ENCODE measurements around the gene RNF6. TPM values are rescaled to one million over a fixed set of nuclear protein-coding genes. Genes with fewer than 3 reads are reported as not detected.

The RNF6 gene
- total and polyA plus RNA-seq, 10 of the 15 experiments (the other 5 are each of a cell fraction or from before 2014, with no cell fraction given), result 19.0 to 54.0 (median 33.8) TPM

DNA sequence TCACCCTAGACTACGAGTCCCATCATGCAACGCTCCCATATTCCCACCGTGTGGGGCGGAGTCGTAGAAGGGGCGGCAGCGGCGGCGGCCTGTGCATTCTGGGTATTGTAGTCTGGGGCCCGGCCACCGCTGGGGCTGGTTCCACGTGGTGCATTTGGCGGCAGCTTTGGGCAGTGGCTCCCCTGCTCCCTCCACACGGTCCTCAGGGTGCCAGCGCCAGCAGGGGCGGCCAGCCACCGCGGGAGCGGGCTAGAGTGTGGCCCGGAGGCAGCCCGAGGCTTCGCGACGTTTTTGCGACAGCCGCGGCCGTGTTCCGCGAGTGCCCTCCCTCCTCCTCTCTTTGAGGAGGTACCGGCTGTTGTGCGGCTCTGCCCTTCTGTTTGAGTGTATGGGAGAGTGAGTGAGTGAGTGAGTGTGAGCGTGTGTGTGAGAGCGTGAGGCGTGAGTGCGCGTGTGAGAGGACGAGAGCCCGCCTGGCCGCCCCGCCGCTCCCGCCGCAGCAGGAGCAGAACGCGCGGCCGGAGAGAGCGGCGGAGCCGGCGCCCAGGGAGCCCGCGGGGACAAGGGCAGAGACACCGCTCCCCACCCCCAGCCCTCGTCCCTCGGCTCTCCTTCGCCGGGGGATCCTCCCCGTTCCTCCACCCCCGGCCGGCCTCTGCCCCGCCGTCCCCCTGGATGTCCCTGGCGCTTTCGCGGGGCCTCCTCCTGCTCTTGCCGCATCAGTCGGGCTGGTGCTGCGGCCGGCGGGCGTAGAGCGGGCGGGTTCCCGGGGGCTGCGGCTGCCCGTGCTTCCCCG is 31.9 kb upstream of the RNF6 start, which contains the start of gene CDK8 (continued):
- TF ChIP-seq, protein P1, sequence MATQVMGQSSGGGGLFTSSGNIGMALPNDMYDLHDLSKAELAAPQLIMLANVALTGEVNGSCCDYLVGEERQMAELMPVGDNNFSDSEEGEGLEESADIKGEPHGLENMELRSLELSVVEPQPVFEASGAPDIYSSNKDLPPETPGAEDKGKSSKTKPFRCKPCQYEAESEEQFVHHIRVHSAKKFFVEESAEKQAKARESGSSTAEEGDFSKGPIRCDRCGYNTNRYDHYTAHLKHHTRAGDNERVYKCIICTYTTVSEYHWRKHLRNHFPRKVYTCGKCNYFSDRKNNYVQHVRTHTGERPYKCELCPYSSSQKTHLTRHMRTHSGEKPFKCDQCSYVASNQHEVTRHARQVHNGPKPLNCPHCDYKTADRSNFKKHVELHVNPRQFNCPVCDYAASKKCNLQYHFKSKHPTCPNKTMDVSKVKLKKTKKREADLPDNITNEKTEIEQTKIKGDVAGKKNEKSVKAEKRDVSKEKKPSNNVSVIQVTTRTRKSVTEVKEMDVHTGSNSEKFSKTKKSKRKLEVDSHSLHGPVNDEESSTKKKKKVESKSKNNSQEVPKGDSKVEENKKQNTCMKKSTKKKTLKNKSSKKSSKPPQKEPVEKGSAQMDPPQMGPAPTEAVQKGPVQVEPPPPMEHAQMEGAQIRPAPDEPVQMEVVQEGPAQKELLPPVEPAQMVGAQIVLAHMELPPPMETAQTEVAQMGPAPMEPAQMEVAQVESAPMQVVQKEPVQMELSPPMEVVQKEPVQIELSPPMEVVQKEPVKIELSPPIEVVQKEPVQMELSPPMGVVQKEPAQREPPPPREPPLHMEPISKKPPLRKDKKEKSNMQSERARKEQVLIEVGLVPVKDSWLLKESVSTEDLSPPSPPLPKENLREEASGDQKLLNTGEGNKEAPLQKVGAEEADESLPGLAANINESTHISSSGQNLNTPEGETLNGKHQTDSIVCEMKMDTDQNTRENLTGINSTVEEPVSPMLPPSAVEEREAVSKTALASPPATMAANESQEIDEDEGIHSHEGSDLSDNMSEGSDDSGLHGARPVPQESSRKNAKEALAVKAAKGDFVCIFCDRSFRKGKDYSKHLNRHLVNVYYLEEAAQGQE (IDR thresholded peaks at IDR 0.05; ENCODE audit: low read depth, low read length), result no peak
- TF ChIP-seq, protein P2, sequence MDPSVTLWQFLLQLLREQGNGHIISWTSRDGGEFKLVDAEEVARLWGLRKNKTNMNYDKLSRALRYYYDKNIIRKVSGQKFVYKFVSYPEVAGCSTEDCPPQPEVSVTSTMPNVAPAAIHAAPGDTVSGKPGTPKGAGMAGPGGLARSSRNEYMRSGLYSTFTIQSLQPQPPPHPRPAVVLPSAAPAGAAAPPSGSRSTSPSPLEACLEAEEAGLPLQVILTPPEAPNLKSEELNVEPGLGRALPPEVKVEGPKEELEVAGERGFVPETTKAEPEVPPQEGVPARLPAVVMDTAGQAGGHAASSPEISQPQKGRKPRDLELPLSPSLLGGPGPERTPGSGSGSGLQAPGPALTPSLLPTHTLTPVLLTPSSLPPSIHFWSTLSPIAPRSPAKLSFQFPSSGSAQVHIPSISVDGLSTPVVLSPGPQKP (IDR thresholded peaks at IDR 0.05; ENCODE audit: low read depth, low read length), result no peak; the same call in 1 of the 2 replicates
- TF ChIP-seq ETV6 (conservative IDR thresholded peaks at IDR 0.05 in 1 of 2, IDR thresholded peaks at IDR 0.05 in 1 of 2; ENCODE audit: borderline replicate concordance in 1 of 2, low read depth in 1 of 2), result no peak
- 0 out of 2 replicates have a peak, but pooled peaks have one; percentile 83 for TF ChIP-seq ZNF207 (IDR thresholded peaks at IDR 0.05; ENCODE audit: borderline replicate concordance)
- no peak for TF ChIP-seq ZNF24 (IDR thresholded peaks at IDR 0.05)
- TF ChIP-seq, protein P3, sequence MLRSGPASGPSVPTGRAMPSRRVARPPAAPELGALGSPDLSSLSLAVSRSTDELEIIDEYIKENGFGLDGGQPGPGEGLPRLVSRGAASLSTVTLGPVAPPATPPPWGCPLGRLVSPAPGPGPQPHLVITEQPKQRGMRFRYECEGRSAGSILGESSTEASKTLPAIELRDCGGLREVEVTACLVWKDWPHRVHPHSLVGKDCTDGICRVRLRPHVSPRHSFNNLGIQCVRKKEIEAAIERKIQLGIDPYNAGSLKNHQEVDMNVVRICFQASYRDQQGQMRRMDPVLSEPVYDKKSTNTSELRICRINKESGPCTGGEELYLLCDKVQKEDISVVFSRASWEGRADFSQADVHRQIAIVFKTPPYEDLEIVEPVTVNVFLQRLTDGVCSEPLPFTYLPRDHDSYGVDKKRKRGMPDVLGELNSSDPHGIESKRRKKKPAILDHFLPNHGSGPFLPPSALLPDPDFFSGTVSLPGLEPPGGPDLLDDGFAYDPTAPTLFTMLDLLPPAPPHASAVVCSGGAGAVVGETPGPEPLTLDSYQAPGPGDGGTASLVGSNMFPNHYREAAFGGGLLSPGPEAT (IDR thresholded peaks at IDR 0.05; ENCODE audit: low read depth), result no peak
- TF ChIP-seq SMC3 (IDR thresholded peaks at IDR 0.05; ENCODE audit: borderline replicate concordance, low read length), result 0 out of 2 replicates have a peak, but pooled peaks have one; percentile 8
- TF ChIP-seq HDAC2 (IDR thresholded peaks at IDR 0.05), result no peak
- TF ChIP-seq FOS (IDR thresholded peaks at IDR 0.05; ENCODE audit: borderline replicate concordance, extremely low read depth, insufficient read length), result no peak
- peak; percentile 66 for TF ChIP-seq MXI1 (IDR thresholded peaks at IDR 0.05; ENCODE audit: low read depth, low read length)
- no peak for TF ChIP-seq MEF2A (IDR thresholded peaks at IDR 0.05; ENCODE audit: insufficient read depth, low read depth, low read length)
- TF ChIP-seq YY1 (IDR thresholded peaks at IDR 0.05; ENCODE audit: low read depth, low read length), result peak; percentile 78
- TF ChIP-seq EGR1 (IDR thresholded peaks at IDR 0.05; ENCODE audit: borderline replicate concordance in 1 of 2, low read depth in 2 of 2, low read length in 2 of 2), result no peak
- TF ChIP-seq JUNB (IDR thresholded peaks at IDR 0.05), result no peak
- TF ChIP-seq HDAC6 (IDR thresholded peaks at IDR 0.05; ENCODE audit: unreplicated experiment), result no peak
- TF ChIP-seq BCL11A (IDR thresholded peaks at IDR 0.05; ENCODE audit: low read depth, low read length), result no peak
- TF ChIP-seq, protein P4, sequence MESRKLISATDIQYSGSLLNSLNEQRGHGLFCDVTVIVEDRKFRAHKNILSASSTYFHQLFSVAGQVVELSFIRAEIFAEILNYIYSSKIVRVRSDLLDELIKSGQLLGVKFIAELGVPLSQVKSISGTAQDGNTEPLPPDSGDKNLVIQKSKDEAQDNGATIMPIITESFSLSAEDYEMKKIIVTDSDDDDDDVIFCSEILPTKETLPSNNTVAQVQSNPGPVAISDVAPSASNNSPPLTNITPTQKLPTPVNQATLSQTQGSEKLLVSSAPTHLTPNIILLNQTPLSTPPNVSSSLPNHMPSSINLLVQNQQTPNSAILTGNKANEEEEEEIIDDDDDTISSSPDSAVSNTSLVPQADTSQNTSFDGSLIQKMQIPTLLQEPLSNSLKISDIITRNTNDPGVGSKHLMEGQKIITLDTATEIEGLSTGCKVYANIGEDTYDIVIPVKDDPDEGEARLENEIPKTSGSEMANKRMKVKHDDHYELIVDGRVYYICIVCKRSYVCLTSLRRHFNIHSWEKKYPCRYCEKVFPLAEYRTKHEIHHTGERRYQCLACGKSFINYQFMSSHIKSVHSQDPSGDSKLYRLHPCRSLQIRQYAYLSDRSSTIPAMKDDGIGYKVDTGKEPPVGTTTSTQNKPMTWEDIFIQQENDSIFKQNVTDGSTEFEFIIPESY (IDR thresholded peaks at IDR 0.05), result peak; percentile 55; the same call in 1 of the 2 replicates
- TF ChIP-seq MYC (IDR thresholded peaks at IDR 0.05; ENCODE audit: insufficient read depth, insufficient read length, insufficient replicate concordance, low read length, severe bottlenecking), result no peak
- TF ChIP-seq SP1 (IDR thresholded peaks at IDR 0.05; ENCODE audit: low read depth, low read length), result peak; percentile 80
- no peak for TF ChIP-seq SPI1 (IDR thresholded peaks at IDR 0.05; ENCODE audit: borderline replicate concordance, insufficient read depth, low read depth, low read length)
- no peak for TF ChIP-seq MTA3 (IDR thresholded peaks at IDR 0.05; ENCODE audit: borderline replicate concordance, low read length)
